GM12878 (cell line): Measurements from ENCODE around the gene ATP8A1. TPM values are rescaled to one million over a fixed set of nuclear protein-coding genes. Genes with fewer than 3 reads are reported as not detected.

Experiments
- ATAC-seq: fragments of 200-7000 bp; cut with Tn5 transposase; 3 replicates; pipeline ENCODE4 v1.9.1; 2020; ENCODE audit warnings: mild to moderate bottlenecking, moderate library complexity
- BruUV-seq: library from RNA; stranded (reverse); fragments of 400-500 nt; replicated peaks from 2 replicates; lab custom pipeline; 2021; lab: Mats Ljungman, UMichigan
- CTCF ChIA-PET: fragments of 300-600 bp; sonication (Branson Sonifier 250); formaldehyde crosslinking; extraction: SDS; loops from one replicate; lab custom pipeline; 2021; ENCODE audit warnings: inconsistent platforms; lab: Yijun Ruan, JAX
- POLR2A ChIA-PET: fragments of 350-600 bp; formaldehyde crosslinking; extraction: SDS; loops from one replicate; lab custom pipeline; 2021; ENCODE audit warnings: inconsistent platforms; lab: Charles Lee
- RAD21 ChIA-PET: fragments of 300-600 bp; sonication (Branson Sonifier 250); formaldehyde crosslinking; loops from one replicate; lab custom pipeline; 2023; ENCODE audit warnings: antibody characterized with exemption; ENCODE audit not compliant: unreplicated experiment; lab: Charles Lee
- SMC1A ChIA-PET: fragments of 300-600 bp; sonication (Branson Sonifier 250); formaldehyde crosslinking; loops from one replicate; lab custom pipeline; 2023; ENCODE audit not compliant: unreplicated experiment, uncharacterized antibody; lab: Charles Lee
- DNase-seq: peaks from one replicate; pipeline ENCODE4 v3.0.0-alpha.2; 2011; ENCODE audit warnings: low read depth, low spot score
- FAIRE-seq: peaks from 3 replicates; lab custom pipeline; 2011; peaks lifted over from hg19 to GRCh38; lab: Jason Lieb, UNC
- H2AFZ ChIP-seq: 2 replicates; pipeline ENCODE4 v1.6.0; 2011; ENCODE audit warnings: low read depth, low read length, control low read depth; ENCODE audit not compliant: control insufficient read depth
- H3K27ac ChIP-seq: 2 replicates; pipeline ENCODE4 v1.5.1; 2011; ENCODE audit warnings: control low read depth; ENCODE audit not compliant: control insufficient read depth, insufficient read depth
- H3K27me3 ChIP-seq, 2 experiments: replicated peaks in 1 of 2; 2 replicates each; pipeline versions ENCODE4 v1.6.0 to v1.6.1; 2011; ENCODE audit warnings: low read length in 1 of 2; ENCODE audit not compliant: control insufficient read depth in 2 of 2, insufficient read depth in 2 of 2
- H3K36me3 ChIP-seq, 2 experiments: 2 replicates each; pipeline ENCODE4 v1.5.1; 2011; ENCODE audit warnings: low read length in 1 of 2; ENCODE audit not compliant: control insufficient read depth in 2 of 2, insufficient read depth in 2 of 2
- H3K4me1 ChIP-seq: 2 replicates; pipeline ENCODE4 v1.6.1; 2011; ENCODE audit warnings: mild to moderate bottlenecking, low read length, moderate library complexity, mixed read lengths; ENCODE audit not compliant: control insufficient read depth, insufficient read depth
- H3K4me2 ChIP-seq: 2 replicates; pipeline ENCODE4 v1.6.0; 2011; ENCODE audit warnings: control low read depth; ENCODE audit not compliant: control insufficient read depth, insufficient read depth
- H3K4me3 ChIP-seq: fragments of 200-600 bp; sonication (generic); 2 replicates; pipeline ENCODE4 v1.5.1; 2016
- H3K79me2 ChIP-seq: 2 replicates; pipeline ENCODE4 v1.6.0; 2011; ENCODE audit warnings: low read length; ENCODE audit not compliant: control insufficient read depth, insufficient read depth
- H3K9ac ChIP-seq: 2 replicates; pipeline ENCODE4 v1.8.0; 2011; ENCODE audit warnings: low read length, control low read depth, mixed read lengths; ENCODE audit not compliant: control insufficient read depth, insufficient read depth
- H3K9me3 ChIP-seq: replicated peaks from 3 replicates; pipeline ENCODE4 v1.5.1; 2011; ENCODE audit warnings: mild to moderate bottlenecking, low read length; ENCODE audit not compliant: control insufficient read depth, insufficient read depth
- H4K20me1 ChIP-seq: 2 replicates; pipeline ENCODE4 v1.6.0; 2011; ENCODE audit not compliant: control insufficient read depth, insufficient read depth
- BHLHE40 ChIP-seq, 2 experiments: fragments of 450-650 bp in 1 of 2; IDR thresholded peaks; 2 replicates each; pipeline ENCODE4 v1.6.1; 2011 to 2017; ENCODE audit warnings: low read depth in 2 of 2, borderline replicate concordance in 1 of 2, improper control_type of control experiment in 1 of 2, low read length in 1 of 2, mild to moderate bottlenecking in 1 of 2
- IKZF2 ChIP-seq, 2 experiments: fragments of 450-650 bp; IDR thresholded peaks; 2 replicates each; pipeline ENCODE4 v1.6.1; 2017; ENCODE audit warnings: mild to moderate bottlenecking in 2 of 2, moderate library complexity in 2 of 2
- JUNB ChIP-seq: IDR thresholded peaks from 2 replicates; pipeline ENCODE4 v1.6.1; 2016; ENCODE audit warnings: antibody characterized with exemption, mild to moderate bottlenecking
- LARP7 ChIP-seq: fragments of 450-650 bp; IDR thresholded peaks from 2 replicates; pipeline ENCODE4 v1.6.1; 2017; ENCODE audit warnings: mild to moderate bottlenecking
- MEF2B ChIP-seq: fragments of 450-650 bp; IDR thresholded peaks from 2 replicates; pipeline ENCODE4 v1.6.1; 2018; ENCODE audit warnings: mild to moderate bottlenecking, moderate library complexity; ENCODE audit not compliant: partially characterized antibody, poor library complexity, severe bottlenecking
- MTA3 ChIP-seq: IDR thresholded peaks from 2 replicates; pipeline ENCODE4 v1.6.1; 2012; ENCODE audit warnings: low read length, inconsistent platforms, borderline replicate concordance
- RELA ChIP-seq: fragments of 450-650 bp; IDR thresholded peaks from 2 replicates; pipeline ENCODE4 v1.8.0; 2014; ENCODE audit warnings: borderline replicate concordance; ENCODE audit not compliant: partially characterized antibody
- STAT1 ChIP-seq: fragments of 450-650 bp; conservative IDR thresholded peaks from 2 replicates; pipeline ENCODE4 v1.6.1; 2014; ENCODE audit warnings: antibody characterized with exemption, mild to moderate bottlenecking
- ZNF622 ChIP-seq: fragments of 450-650 bp; IDR thresholded peaks from 2 replicates; pipeline ENCODE4 v1.6.1; 2017; ENCODE audit warnings: mild to moderate bottlenecking, inconsistent platforms
- WGBS: methylation state at CpG from one replicate; pipeline ENCODE4 v1.1.6; 2016; ENCODE audit warnings: low lambda C conversion rate; ENCODE audit not compliant: insufficient replicate concordance, insufficient coverage; ENCODE audit errors: missing lambda C conversion rate; 5-methylcytosine and 5-hydroxymethylcytosine counted together
- in situ Hi-C: fragments of 300-500 bp; cut with MboI; formaldehyde crosslinking; loops from 9 replicates; pipeline ENCODE4 v1.14.3; 2018; ENCODE audit warnings: mixed read lengths
- intact Hi-C: fragments of 100-400 bp; cut with micrococcal nuclease; formaldehyde crosslinking; loops from one replicate; pipeline ENCODE4 v1.14.2; 2022; ENCODE audit not compliant: unreplicated experiment
- polyA plus RNA-seq, 11 experiments: library from polyadenylated mRNA; depleted of rRNA in 4 of 11; unstranded in 6 of 11; stranded (reverse) in 5 of 11; fragments of >200 nt; fragmentation: Nextera tagmentation in 4 of 11; fragmentation: Illumina TruSeq in 1 of 11; extraction: Ambion mirVana in 4 of 11; extraction: Trizol in 1 of 11; gene quantifications; 1 replicate in 1 of 11; 2 replicates in 10 of 11; pipeline versions ENCODE4 v1.2.1 to v1.2.3, GENCODE V29; 2011 to 2016; ENCODE audit warnings: inconsistent platforms in 2 of 11, missing spikeins in 2 of 11, low read depth in 1 of 11
- total RNA-seq, 4 experiments: library from RNA; depleted of rRNA in 3 of 4; stranded (reverse); fragments of >200 nt in 3 of 4; fragmentation: Illumina TruSeq in 1 of 4; extraction: Trizol in 1 of 4; gene quantifications; 2 replicates each; pipeline versions ENCODE4 v1.2.1 to v1.2.3, GENCODE V29; 2013 to 2021
- TF ChIP-seq, protein P1 (sequence below): fragments of 450-650 bp; IDR thresholded peaks from 2 replicates; pipeline ENCODE4 v1.6.1; 2017; ENCODE audit warnings: mild to moderate bottlenecking
- TF ChIP-seq, protein P2 (sequence below): IDR thresholded peaks from 2 replicates; pipeline ENCODE4 v1.6.1; 2011; ENCODE audit warnings: borderline replicate concordance, low read depth, mild to moderate bottlenecking, moderate library complexity, low read length; ENCODE audit not compliant: insufficient read depth, poor library complexity, severe bottlenecking
- TF ChIP-seq, protein P3 (sequence below): fragments of 450-650 bp; formaldehyde crosslinking; IDR thresholded peaks from 2 replicates; pipeline ENCODE4 v1.4.0; 2022; ENCODE audit warnings: mild to moderate bottlenecking, moderate library complexity
- TF ChIP-seq, protein P4 (sequence below): fragments of 450-650 bp; IDR thresholded peaks from 2 replicates; pipeline ENCODE4 v1.6.1; 2017; ENCODE audit warnings: mild to moderate bottlenecking, low read depth, inconsistent platforms; ENCODE audit not compliant: poor library complexity, severe bottlenecking

Gene ATP8A1
- total and polyA plus RNA-seq, 10 of the 15 experiments (the other 5 are each of a cell fraction or from before 2014, with no cell fraction given): 9.0 to 116 (median 37.3) TPM

DNA sequence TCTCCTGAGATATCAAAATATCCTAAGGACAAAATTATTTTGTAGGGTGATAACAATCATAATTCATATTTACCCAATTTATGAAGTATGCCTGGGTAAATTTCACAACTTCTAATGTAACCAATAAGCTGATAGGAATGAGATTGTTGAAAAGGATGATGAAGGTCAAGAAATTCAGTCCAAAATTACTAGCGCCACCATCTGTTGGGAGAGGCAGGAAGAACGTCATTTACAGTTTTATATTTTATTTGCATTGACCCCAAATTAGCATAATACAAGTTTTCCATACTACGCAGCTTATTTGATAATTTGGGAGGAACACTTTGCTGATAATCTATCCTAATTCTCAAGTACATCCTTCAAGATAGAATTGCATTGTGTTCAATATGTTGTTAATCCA is 78.7 kb downstream of the ATP8A1 start (continued):
- TF ChIP-seq, protein P1, sequence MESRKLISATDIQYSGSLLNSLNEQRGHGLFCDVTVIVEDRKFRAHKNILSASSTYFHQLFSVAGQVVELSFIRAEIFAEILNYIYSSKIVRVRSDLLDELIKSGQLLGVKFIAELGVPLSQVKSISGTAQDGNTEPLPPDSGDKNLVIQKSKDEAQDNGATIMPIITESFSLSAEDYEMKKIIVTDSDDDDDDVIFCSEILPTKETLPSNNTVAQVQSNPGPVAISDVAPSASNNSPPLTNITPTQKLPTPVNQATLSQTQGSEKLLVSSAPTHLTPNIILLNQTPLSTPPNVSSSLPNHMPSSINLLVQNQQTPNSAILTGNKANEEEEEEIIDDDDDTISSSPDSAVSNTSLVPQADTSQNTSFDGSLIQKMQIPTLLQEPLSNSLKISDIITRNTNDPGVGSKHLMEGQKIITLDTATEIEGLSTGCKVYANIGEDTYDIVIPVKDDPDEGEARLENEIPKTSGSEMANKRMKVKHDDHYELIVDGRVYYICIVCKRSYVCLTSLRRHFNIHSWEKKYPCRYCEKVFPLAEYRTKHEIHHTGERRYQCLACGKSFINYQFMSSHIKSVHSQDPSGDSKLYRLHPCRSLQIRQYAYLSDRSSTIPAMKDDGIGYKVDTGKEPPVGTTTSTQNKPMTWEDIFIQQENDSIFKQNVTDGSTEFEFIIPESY: no peak
- TF ChIP-seq MTA3 (no peak), MEF2B (no peak), ZNF622 (no peak)

DNA sequence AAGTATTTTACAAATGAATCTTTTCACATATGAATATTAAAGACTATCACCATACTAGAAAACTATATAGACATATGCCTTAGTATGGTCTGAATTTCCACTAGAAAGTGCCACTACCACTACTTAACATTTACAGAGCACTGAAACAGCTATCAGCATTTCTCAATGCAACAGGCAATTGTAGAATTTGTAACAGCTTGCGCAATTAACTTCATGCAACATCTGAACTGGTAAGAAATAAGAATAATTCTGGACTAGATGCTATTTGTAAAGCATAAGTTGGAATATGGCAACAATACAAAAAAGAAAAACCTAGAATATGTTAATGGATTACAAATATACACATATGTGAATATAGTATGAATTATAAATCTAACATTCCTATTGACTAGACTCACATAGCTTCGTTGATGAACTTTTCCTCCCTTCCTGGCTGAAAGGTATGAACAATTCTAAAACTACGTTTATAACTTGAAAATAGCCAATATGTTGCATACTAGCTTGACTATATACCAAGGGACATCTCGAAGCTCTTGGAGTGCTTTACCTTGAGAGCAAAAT is 82.0 kb downstream of the ATP8A1 start:
- intact Hi-C loops: no loop called here
- SMC1A ChIA-PET: interaction anchor here (0.6 to 2.4 kb wide), 7 partner anchors 13 to 216 kb away, joined by 3 to 7 read pairs (median 3); partner anchors contain the start of gene ATP8A1
- TF ChIP-seq, protein P2, sequence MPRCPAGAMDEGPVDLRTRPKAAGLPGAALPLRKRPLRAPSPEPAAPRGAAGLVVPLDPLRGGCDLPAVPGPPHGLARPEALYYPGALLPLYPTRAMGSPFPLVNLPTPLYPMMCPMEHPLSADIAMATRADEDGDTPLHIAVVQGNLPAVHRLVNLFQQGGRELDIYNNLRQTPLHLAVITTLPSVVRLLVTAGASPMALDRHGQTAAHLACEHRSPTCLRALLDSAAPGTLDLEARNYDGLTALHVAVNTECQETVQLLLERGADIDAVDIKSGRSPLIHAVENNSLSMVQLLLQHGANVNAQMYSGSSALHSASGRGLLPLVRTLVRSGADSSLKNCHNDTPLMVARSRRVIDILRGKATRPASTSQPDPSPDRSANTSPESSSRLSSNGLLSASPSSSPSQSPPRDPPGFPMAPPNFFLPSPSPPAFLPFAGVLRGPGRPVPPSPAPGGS: no peak
- no peak for TF ChIP-seq STAT1
- TF ChIP-seq, protein P3, sequence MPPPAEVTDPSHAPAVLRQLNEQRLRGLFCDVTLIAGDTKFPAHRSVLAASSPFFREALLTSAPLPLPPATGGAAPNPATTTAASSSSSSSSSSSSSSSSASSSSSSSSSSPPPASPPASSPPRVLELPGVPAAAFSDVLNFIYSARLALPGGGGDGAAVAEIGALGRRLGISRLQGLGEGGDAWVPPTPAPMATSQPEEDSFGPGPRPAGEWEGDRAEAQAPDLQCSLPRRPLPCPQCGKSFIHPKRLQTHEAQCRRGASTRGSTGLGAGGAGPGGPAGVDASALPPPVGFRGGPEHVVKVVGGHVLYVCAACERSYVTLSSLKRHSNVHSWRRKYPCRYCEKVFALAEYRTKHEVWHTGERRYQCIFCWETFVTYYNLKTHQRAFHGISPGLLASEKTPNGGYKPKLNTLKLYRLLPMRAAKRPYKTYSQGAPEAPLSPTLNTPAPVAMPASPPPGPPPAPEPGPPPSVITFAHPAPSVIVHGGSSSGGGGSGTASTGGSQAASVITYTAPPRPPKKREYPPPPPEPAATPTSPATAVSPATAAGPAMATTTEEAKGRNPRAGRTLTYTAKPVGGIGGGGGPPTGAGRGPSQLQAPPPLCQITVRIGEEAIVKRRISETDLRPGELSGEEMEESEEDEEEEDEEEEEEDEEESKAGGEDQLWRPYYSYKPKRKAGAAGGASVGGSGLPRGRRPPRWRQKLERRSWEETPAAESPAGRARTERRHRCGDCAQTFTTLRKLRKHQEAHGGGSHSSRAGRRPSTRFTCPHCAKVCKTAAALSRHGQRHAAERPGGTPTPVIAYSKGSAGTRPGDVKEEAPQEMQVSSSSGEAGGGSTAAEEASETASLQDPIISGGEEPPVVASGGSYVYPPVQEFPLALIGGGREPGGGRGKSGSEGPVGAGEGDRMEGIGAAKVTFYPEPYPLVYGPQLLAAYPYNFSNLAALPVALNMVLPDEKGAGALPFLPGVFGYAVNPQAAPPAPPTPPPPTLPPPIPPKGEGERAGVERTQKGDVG: no peak
- TF ChIP-seq BHLHE40 (IDR thresholded peaks at IDR 0.05; ENCODE audit: borderline replicate concordance in 1 of 2, low read depth in 2 of 2, low read length in 1 of 2): no peak
- TF ChIP-seq LARP7: no peak
- no peak for TF ChIP-seq JUNB
- TF ChIP-seq RELA: no peak
- TF ChIP-seq, protein P4, sequence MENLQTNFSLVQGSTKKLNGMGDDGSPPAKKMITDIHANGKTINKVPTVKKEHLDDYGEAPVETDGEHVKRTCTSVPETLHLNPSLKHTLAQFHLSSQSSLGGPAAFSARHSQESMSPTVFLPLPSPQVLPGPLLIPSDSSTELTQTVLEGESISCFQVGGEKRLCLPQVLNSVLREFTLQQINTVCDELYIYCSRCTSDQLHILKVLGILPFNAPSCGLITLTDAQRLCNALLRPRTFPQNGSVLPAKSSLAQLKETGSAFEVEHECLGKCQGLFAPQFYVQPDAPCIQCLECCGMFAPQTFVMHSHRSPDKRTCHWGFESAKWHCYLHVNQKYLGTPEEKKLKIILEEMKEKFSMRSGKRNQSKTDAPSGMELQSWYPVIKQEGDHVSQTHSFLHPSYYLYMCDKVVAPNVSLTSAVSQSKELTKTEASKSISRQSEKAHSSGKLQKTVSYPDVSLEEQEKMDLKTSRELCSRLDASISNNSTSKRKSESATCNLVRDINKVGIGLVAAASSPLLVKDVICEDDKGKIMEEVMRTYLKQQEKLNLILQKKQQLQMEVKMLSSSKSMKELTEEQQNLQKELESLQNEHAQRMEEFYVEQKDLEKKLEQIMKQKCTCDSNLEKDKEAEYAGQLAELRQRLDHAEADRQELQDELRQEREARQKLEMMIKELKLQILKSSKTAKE: no peak
- no peak for TF ChIP-seq IKZF2 (IDR thresholded peaks at IDR 0.05)

More for the DNA sequence above, 82.0 kb downstream of the ATP8A1 start:
- no TSS peak for BruUV-seq
- ChIA-PET POLR2A (interaction anchor here (1.2 kb wide), 1 partner anchor 83 kb away, joined by 4 read pairs; no protein-coding TSS in a partner anchor), CTCF (interaction anchor here (0.7 to 1.4 kb wide), 4 partner anchors 17 to 290 kb away, joined by 3 to 5 read pairs (median 3); no protein-coding TSS in a partner anchor), RAD21 (interaction anchor here (1.2 to 1.6 kb wide), 3 partner anchors 14 to 291 kb away, joined by 3 read pairs; no protein-coding TSS in a partner anchor)
- H3K4me3 ChIP-seq: no peak overlapping the region
- H3K27ac ChIP-seq: no peak overlapping the region
- no peak overlapping the region for H3K4me2 ChIP-seq
- DNase-seq (no peak), FAIRE-seq (no peak), ATAC-seq (no peak)
- no peaks in the 10 kb centered on the region for H3K79me2 ChIP-seq
- H3K9ac ChIP-seq: no peak overlapping the region
- in situ Hi-C loops: loop anchor here (5.0 kb wide), 1 partner anchor 177 kb away; no protein-coding TSS in a partner anchor
- H2AFZ ChIP-seq: no peak overlapping the region
- no peaks in the 10 kb centered on the region for H3K27me3 ChIP-seq
- H3K9me3 ChIP-seq: no peaks in the 10 kb centered on the region
- no peaks in the 10 kb centered on the region for H4K20me1 ChIP-seq
- WGBS: 100% methylated on average over 4 of the region's 4 CpGs
- peaks cover 5 to 14% of the 10 kb centered on the region in 2 experiments for H3K36me3 ChIP-seq
- H3K4me1 ChIP-seq: no peaks in the 10 kb centered on the region
